ENCODE data around the gene ACER3.
"Not testable (repeated sequence)": the region's sequence is repeated elsewhere in the genome, so short reads cannot be mapped to it uniquely, and the experiment has no call there.

DNA sequence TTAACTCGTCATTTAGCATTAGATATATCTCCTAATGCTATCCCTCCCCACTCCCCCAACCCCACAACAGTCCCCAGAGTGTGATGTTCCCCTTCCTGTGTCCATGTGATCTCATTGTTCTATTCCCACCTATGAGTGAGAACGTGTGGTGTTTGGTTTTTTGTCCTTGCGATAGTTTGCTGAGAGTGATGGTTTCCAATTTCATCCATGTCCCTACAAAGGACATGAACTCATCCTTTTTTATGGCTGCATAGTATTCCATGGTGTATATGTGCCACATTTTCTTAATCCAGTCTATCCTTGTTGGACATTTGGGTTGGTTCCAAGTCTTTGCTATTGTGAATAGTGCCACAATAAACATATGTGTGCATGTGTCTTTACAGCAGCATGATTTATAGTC, 34.2 kb upstream of the ACER3 start:
- TF ChIP-seq, protein P1, sequence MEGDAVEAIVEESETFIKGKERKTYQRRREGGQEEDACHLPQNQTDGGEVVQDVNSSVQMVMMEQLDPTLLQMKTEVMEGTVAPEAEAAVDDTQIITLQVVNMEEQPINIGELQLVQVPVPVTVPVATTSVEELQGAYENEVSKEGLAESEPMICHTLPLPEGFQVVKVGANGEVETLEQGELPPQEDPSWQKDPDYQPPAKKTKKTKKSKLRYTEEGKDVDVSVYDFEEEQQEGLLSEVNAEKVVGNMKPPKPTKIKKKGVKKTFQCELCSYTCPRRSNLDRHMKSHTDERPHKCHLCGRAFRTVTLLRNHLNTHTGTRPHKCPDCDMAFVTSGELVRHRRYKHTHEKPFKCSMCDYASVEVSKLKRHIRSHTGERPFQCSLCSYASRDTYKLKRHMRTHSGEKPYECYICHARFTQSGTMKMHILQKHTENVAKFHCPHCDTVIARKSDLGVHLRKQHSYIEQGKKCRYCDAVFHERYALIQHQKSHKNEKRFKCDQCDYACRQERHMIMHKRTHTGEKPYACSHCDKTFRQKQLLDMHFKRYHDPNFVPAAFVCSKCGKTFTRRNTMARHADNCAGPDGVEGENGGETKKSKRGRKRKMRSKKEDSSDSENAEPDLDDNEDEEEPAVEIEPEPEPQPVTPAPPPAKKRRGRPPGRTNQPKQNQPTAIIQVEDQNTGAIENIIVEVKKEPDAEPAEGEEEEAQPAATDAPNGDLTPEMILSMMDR (IDR thresholded peaks at IDR 0.05; ENCODE audit: insufficient read depth, low read depth, low read length), result not testable (repeated sequence)
- not testable (repeated sequence) for TF ChIP-seq EZH2 (IDR thresholded peaks at IDR 0.05; ENCODE audit: insufficient read depth, low read length)

All from astrocyte (in vitro differentiated cells and primary cell).